PC-3 (cell line): ENCODE data around the gene DCHS1.

Experiments used
- EZH2 ChIP-seq: fragments of 300-600 bp; sonication (generic); IDR thresholded peaks from one replicate; pipeline ENCODE4 v1.6.1; 2017; ENCODE audit warnings: antibody characterized with exemption, mild to moderate bottlenecking, low read length; ENCODE audit not compliant: unreplicated experiment
- EZH2phosphoT487 ChIP-seq: fragments of 300-600 bp; sonication (generic); IDR thresholded peaks from 2 replicates; pipeline ENCODE4 v1.6.1; 2018; ENCODE audit warnings: mild to moderate bottlenecking, antibody characterized with exemption, low read length, borderline replicate concordance
- TF ChIP-seq, protein P1 (sequence below): fragments of 300-600 bp; sonication (generic); conservative IDR thresholded peaks from 2 replicates; pipeline ENCODE4 v1.5.1; 2017; ENCODE audit warnings: antibody characterized with exemption, low read depth, mild to moderate bottlenecking, low read length

GRCh38 chr11:6619004-6619745, 36.4 kb downstream of the DCHS1 start, which contains the start of gene TPP1:
- TF ChIP-seq, protein P1, sequence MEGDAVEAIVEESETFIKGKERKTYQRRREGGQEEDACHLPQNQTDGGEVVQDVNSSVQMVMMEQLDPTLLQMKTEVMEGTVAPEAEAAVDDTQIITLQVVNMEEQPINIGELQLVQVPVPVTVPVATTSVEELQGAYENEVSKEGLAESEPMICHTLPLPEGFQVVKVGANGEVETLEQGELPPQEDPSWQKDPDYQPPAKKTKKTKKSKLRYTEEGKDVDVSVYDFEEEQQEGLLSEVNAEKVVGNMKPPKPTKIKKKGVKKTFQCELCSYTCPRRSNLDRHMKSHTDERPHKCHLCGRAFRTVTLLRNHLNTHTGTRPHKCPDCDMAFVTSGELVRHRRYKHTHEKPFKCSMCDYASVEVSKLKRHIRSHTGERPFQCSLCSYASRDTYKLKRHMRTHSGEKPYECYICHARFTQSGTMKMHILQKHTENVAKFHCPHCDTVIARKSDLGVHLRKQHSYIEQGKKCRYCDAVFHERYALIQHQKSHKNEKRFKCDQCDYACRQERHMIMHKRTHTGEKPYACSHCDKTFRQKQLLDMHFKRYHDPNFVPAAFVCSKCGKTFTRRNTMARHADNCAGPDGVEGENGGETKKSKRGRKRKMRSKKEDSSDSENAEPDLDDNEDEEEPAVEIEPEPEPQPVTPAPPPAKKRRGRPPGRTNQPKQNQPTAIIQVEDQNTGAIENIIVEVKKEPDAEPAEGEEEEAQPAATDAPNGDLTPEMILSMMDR, result no peak
- TF ChIP-seq EZH2 (no peak), EZH2phosphoT487 (no peak)
